IMR-90 (cell line): ENCODE data around the gene CARD14. TPM values are rescaled to one million over a fixed set of nuclear protein-coding genes. Genes with fewer than 3 reads are reported as not detected.

Experiments used
- ATAC-seq: fragments of 200-7000 bp; cut with Tn5 transposase; 2 replicates; pipeline ENCODE4 v1.9.1; 2020; ENCODE audit warnings: low read depth, mild to moderate bottlenecking, moderate library complexity
- BruUV-seq: library from RNA; stranded (reverse); fragments of 400-500 nt; replicated peaks from 2 replicates; lab custom pipeline; 2021; lab: Mats Ljungman, UMichigan
- CTCF ChIA-PET: fragments of 300-600 bp; formaldehyde crosslinking; extraction: SDS; loops from one replicate; lab custom pipeline; 2021; ENCODE audit warnings: antibody characterized with exemption; lab: Yijun Ruan, JAX
- POLR2A ChIA-PET: fragments of 300-600 bp; sonication (Branson Sonifier 250); formaldehyde crosslinking; loops from one replicate; lab custom pipeline; 2022; ENCODE audit warnings: antibody characterized with exemption; ENCODE audit not compliant: unreplicated experiment; lab: Charles Lee
- DNase-seq: peaks from one replicate; pipeline ENCODE4 v3.0.0; 2013
- H2AFZ ChIP-seq: replicated peaks from 2 replicates; pipeline ENCODE3; 2013; ENCODE audit warnings: low read length, mild to moderate bottlenecking; ENCODE audit not compliant: poor library complexity
- H2AK5ac ChIP-seq: 2 replicates; pipeline ENCODE4 v1.6.1; 2013; ENCODE audit warnings: low read depth, low read length, inconsistent platforms
- H2AK9ac ChIP-seq: replicated peaks from 2 replicates; pipeline ENCODE3; 2013; ENCODE audit warnings: mild to moderate bottlenecking, low read depth, low read length, moderate library complexity; ENCODE audit not compliant: poor library complexity
- H2BK120ac ChIP-seq: 2 replicates; pipeline ENCODE4 v1.6.1; 2013; ENCODE audit warnings: low read depth, low read length, inconsistent platforms
- H2BK15ac ChIP-seq: 3 replicates; pipeline ENCODE4 v1.6.1; 2013; ENCODE audit warnings: low read depth, low read length, inconsistent platforms
- H2BK20ac ChIP-seq: 2 replicates; pipeline ENCODE4 v1.6.1; 2013; ENCODE audit warnings: low read depth, mild to moderate bottlenecking, inconsistent platforms, low read length, moderate library complexity
- H2BK5ac ChIP-seq: 2 replicates; pipeline ENCODE4 v1.6.1; 2013; ENCODE audit warnings: mild to moderate bottlenecking, low read depth, low read length, inconsistent platforms; ENCODE audit not compliant: poor library complexity, severe bottlenecking
- H3K14ac ChIP-seq: replicated peaks from 2 replicates; pipeline ENCODE4 v1.6.1; 2013; ENCODE audit warnings: low read depth, low read length, inconsistent platforms
- H3K18ac ChIP-seq: 2 replicates; pipeline ENCODE4 v1.6.1; 2013; ENCODE audit warnings: low read depth, low read length, control low read depth
- H3K23ac ChIP-seq: 2 replicates; pipeline ENCODE4 v1.6.1; 2013; ENCODE audit warnings: low read depth, low read length, inconsistent platforms
- H3K27ac ChIP-seq: 2 replicates; pipeline ENCODE4 v1.5.1; 2013; ENCODE audit warnings: mild to moderate bottlenecking, control low read depth, low read length; ENCODE audit not compliant: insufficient read depth
- H3K27me3 ChIP-seq: 2 replicates; pipeline ENCODE4 v1.6.1; 2013; ENCODE audit warnings: low read length; ENCODE audit not compliant: control insufficient read depth, insufficient read depth
- H3K36me3 ChIP-seq: 2 replicates; pipeline ENCODE4 v1.6.1; 2013; ENCODE audit warnings: low read length, mixed read lengths; ENCODE audit not compliant: control insufficient read depth, insufficient read depth
- H3K4ac ChIP-seq: 2 replicates; pipeline ENCODE4 v1.6.1; 2013; ENCODE audit warnings: low read depth, low read length, inconsistent platforms
- H3K4me1 ChIP-seq: 2 replicates; pipeline ENCODE4 v1.6.1; 2013; ENCODE audit warnings: low read length, mixed read lengths; ENCODE audit not compliant: control insufficient read depth, insufficient read depth
- H3K4me2 ChIP-seq: 2 replicates; pipeline ENCODE4 v1.6.1; 2013; ENCODE audit warnings: low read depth, mild to moderate bottlenecking, control low read depth, low read length, moderate library complexity
- H3K4me3 ChIP-seq: 2 replicates; pipeline ENCODE4 v1.5.1; 2013; ENCODE audit warnings: low read depth, mild to moderate bottlenecking, control low read depth, low read length, moderate library complexity; ENCODE audit not compliant: insufficient read depth
- H3K56ac ChIP-seq: 2 replicates; pipeline ENCODE4 v1.6.1; 2013; ENCODE audit warnings: low read length, inconsistent platforms; ENCODE audit not compliant: insufficient read depth; ENCODE audit errors: extremely low read depth
- H3K79me1 ChIP-seq, 2 experiments: 2 replicates each; pipeline ENCODE4 v1.6.1; 2013; ENCODE audit warnings: low read length in 2 of 2, inconsistent platforms in 1 of 2, low read depth in 1 of 2
- H3K9ac ChIP-seq: 2 replicates; pipeline ENCODE4 v1.6.1; 2013; ENCODE audit warnings: low read depth, low read length, control low read depth
- H3K9me1 ChIP-seq: 2 replicates; pipeline ENCODE4 v1.6.1; 2013; ENCODE audit warnings: low read length, inconsistent platforms; ENCODE audit not compliant: insufficient read depth
- H3K9me3 ChIP-seq: 2 replicates; pipeline ENCODE4 v1.6.1; 2013; ENCODE audit warnings: low read length; ENCODE audit not compliant: control insufficient read depth, insufficient read depth
- H4K20me1 ChIP-seq: 2 replicates; pipeline ENCODE4 v1.6.1; 2013; ENCODE audit warnings: low read length, inconsistent platforms; ENCODE audit not compliant: insufficient read depth
- H4K5ac ChIP-seq: 2 replicates; pipeline ENCODE4 v1.6.1; 2013; ENCODE audit warnings: mild to moderate bottlenecking, low read depth, low read length, control low read depth
- H4K8ac ChIP-seq, 2 experiments: 2 replicates each; pipeline ENCODE4 v1.6.1; 2013; ENCODE audit warnings: low read depth in 2 of 2, low read length in 2 of 2, control low read depth in 1 of 2, inconsistent platforms in 1 of 2
- H4K91ac ChIP-seq: 2 replicates; pipeline ENCODE4 v1.6.1; 2013; ENCODE audit warnings: low read depth, low read length, inconsistent platforms; ENCODE audit not compliant: insufficient read depth
- BHLHE40 ChIP-seq: fragments of 150-350 bp; IDR thresholded peaks from 2 replicates; pipeline ENCODE4 v1.6.1; 2016; ENCODE audit warnings: mild to moderate bottlenecking, low read depth, low read length
- CHD1 ChIP-seq: IDR thresholded peaks from 2 replicates; pipeline ENCODE4 v1.6.1; 2012; ENCODE audit warnings: low read depth, low read length, improper control_type of control experiment
- FOS ChIP-seq: fragments of 150-350 bp; IDR thresholded peaks from 2 replicates; pipeline ENCODE4 v1.6.1; 2016; ENCODE audit warnings: low read depth, low read length
- MAFK ChIP-seq: IDR thresholded peaks from 2 replicates; pipeline ENCODE4 v1.6.1; 2012; ENCODE audit warnings: low read depth, low read length, improper control_type of control experiment
- MAZ ChIP-seq: IDR thresholded peaks from 2 replicates; pipeline ENCODE4 v1.6.1; 2012; ENCODE audit warnings: low read depth, mild to moderate bottlenecking, low read length, improper control_type of control experiment, moderate library complexity, borderline replicate concordance
- MXI1 ChIP-seq: IDR thresholded peaks from 2 replicates; pipeline ENCODE4 v1.6.1; 2012; ENCODE audit warnings: low read depth, mild to moderate bottlenecking, low read length, moderate library complexity, borderline replicate concordance
- NFE2L2 ChIP-seq: fragments of 150-350 bp; IDR thresholded peaks from 2 replicates; pipeline ENCODE4 v1.6.1; 2016; ENCODE audit warnings: low read depth, mild to moderate bottlenecking, low read length
- POLR2A ChIP-seq: IDR thresholded peaks from 2 replicates; pipeline ENCODE4 v1.6.1; 2012; ENCODE audit warnings: mild to moderate bottlenecking, low read depth, low read length
- RAD21 ChIP-seq: IDR thresholded peaks from 2 replicates; pipeline ENCODE4 v1.6.1; 2012; ENCODE audit warnings: low read length, improper control_type of control experiment
- RFX5 ChIP-seq: IDR thresholded peaks from 2 replicates; pipeline ENCODE4 v1.8.0; 2012; ENCODE audit warnings: low read depth, mild to moderate bottlenecking, low read length, moderate library complexity
- SMC3 ChIP-seq: fragments of 150-350 bp; IDR thresholded peaks from 2 replicates; pipeline ENCODE4 v1.6.1; 2016; ENCODE audit warnings: low read depth, mild to moderate bottlenecking, antibody characterized with exemption, low read length, moderate library complexity
- WGBS, 2 experiments: methylation state at CpG; one replicate each; pipeline versions ENCODE4 v1.1.5 to v1.1.7; 2013; ENCODE audit warnings: missing lambda C conversion rate in 2 of 2; ENCODE audit not compliant: insufficient read length in 1 of 2; ENCODE audit errors: extremely low coverage in 2 of 2; 5-methylcytosine and 5-hydroxymethylcytosine counted together
- dilution Hi-C: fragments of 300-500 bp; cut with HindIII; formaldehyde crosslinking; loops from one replicate; pipeline ENCODE4 v1.14.3; 2018; ENCODE audit warnings: low sequenced_read_pairs; ENCODE audit not compliant: unreplicated experiment
- in situ Hi-C: fragments of 300-500 bp; cut with MboI; formaldehyde crosslinking; loops from 3 replicates; pipeline ENCODE4 v1.14.3; 2019; ENCODE audit warnings: low sequenced_read_pairs, inconsistent platforms, mixed read lengths
- intact Hi-C: fragments of 100-400 bp; cut with micrococcal nuclease; formaldehyde crosslinking; loops from 2 replicates; pipeline ENCODE4 v1.10.0; 2022
- polyA plus RNA-seq, 3 experiments: library from polyadenylated mRNA; depleted of rRNA; stranded (reverse); fragments of >200 nt; gene quantifications; 2 replicates each; pipeline ENCODE4 v1.2.3, GENCODE V29; 2012; ENCODE audit warnings: low replicate concordance in 1 of 3
- total RNA-seq: library from RNA; depleted of rRNA; stranded (reverse); fragments of >200 nt; gene quantifications from 2 replicates; pipeline ENCODE4 v1.2.3, GENCODE V29; 2012
- TF ChIP-seq, protein P1 (sequence below): fragments of 150-350 bp; IDR thresholded peaks from 2 replicates; pipeline ENCODE4 v1.6.1; 2016; ENCODE audit warnings: low read depth, mild to moderate bottlenecking, low read length, moderate library complexity, borderline replicate concordance
- TF ChIP-seq, protein P2 (sequence below): fragments of 150-350 bp; IDR thresholded peaks from 2 replicates; pipeline ENCODE4 v1.6.1; 2017; ENCODE audit warnings: mild to moderate bottlenecking, antibody characterized with exemption, low read length, low read depth
- TF ChIP-seq, protein P3 (sequence below): conservative IDR thresholded peaks from 2 replicates; pipeline ENCODE4 v1.5.1; 2012; ENCODE audit warnings: mild to moderate bottlenecking, low read depth, low read length, improper control_type of control experiment

CARD14 gene
- total and polyA plus RNA-seq, 2 of the 4 experiments (the other 2 are of a cell fraction) = not detected

DNA sequence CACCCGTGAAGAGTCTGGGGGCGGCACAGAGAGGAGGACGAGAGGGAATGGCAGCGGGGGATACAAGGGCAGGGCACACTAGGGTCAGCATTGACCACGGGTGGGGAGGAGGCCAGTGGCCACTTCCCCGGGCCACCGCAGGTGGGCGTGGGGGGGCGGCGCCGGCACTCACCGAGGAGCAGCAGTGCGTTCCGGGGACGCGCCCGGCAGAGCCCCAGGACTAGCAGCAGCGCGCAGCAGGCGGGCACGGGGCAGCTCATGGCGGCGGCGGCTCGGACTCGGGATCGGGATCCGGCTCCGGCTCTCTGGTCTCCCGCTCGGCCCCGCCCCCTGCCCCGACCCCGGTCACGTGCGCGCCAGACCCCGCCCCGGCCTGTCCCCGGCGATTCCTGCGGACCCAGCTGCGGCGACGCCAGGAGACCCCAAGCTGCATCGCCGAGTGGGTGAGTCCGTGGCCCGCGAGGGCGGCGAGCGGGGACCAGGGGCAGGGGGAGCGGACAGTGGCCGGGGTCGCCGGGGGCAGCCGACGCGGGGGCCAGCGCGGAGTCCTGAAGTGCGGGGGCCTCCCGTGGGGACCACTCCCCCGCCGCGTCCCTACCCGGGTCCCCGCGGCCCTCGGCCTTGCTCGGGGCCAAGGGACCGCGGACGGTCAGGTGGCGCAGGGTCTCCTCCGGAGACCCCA is 50.4 kb downstream of the CARD14 start, which contains the start of the genes SGSH and SLC26A11:
TSS of gene SGSH (minus strand) at position 280 of the 682 bp plus-strand sequence. CDS start at position 260, 20 bp downstream.
TSS of gene SLC26A11 (plus strand) at position 374 of the 682 bp plus-strand sequence. CDS start 1,134 bp downstream, outside the sequence.
- in situ Hi-C loops (no loop called here), dilution Hi-C loops (no loop called here), intact Hi-C loops (loop anchor here (5.0 kb wide), 1 partner anchor 42 kb away; the partner anchor contains the start of gene RNF213)
- H3K4me2 ChIP-seq = peak within 1 kb of the TSS; percentile 83
- WGBS, 2 experiments = 1% methylated on average over 41 of the region's 77 CpGs; no CpG with 5 or more reads in 1 of the 2 experiments
- H4K91ac ChIP-seq = peak within 1 kb of the TSS; percentile 50; the same call in 1 of the 2 replicates
- peak; percentile 92 for ATAC-seq
- peak within 1 kb of the TSS; percentile 44; the same call in 1 of the 2 replicates for H2BK120ac ChIP-seq
- peak within 1 kb of the TSS; percentile 67 for H3K4me3 ChIP-seq
- H3K23ac ChIP-seq = peak within 1 kb of the TSS; percentile 39
- H2AFZ ChIP-seq = peak within 1 kb of the TSS; percentile 95
- H3K4ac ChIP-seq = peak within 1 kb of the TSS; percentile 70
- H3K56ac ChIP-seq = peak within 1 kb of the TSS; percentile 34
- H3K9ac ChIP-seq = peak within 1 kb of the TSS; percentile 78
- H3K9me1 ChIP-seq = peaks cover 30% of the 10 kb centered on the region
- H2AK5ac ChIP-seq = peak within 1 kb of the TSS; percentile 76
- 0 out of 2 replicates have a peak within 1 kb of the TSS, but pooled peaks have one; percentile 28 for H2BK20ac ChIP-seq
- peaks cover 6% of the 10 kb centered on the region; the same call in 1 of the 2 replicates for H3K4me1 ChIP-seq
- no peaks in the 10 kb centered on the region for H3K27me3 ChIP-seq
- H3K36me3 ChIP-seq = peaks cover 30% of the 10 kb centered on the region
- peak within 1 kb of the TSS; percentile 71 for H3K14ac ChIP-seq
- ChIA-PET POLR2A (interaction anchor here (0.6 kb wide), 1 partner anchor 72 kb away, joined by 7 read pairs; no protein-coding TSS in a partner anchor), CTCF (no interaction called here)
- H2AK9ac ChIP-seq = peak within 1 kb of the TSS; percentile 97
- peak within 1 kb of the TSS; percentile 52 for H2BK5ac ChIP-seq
- H4K8ac ChIP-seq = peak within 1 kb of the TSS; percentile 32 to 37; a peak in 1 of 4 replicates
- peaks cover 30% of the 10 kb centered on the region for H4K20me1 ChIP-seq
- H3K9me3 ChIP-seq = no peaks in the 10 kb centered on the region
- peak; percentile 45 for DNase-seq
- peaks cover 22 to 65% of the 10 kb centered on the region in 2 experiments for H3K79me1 ChIP-seq
- no peak within 1 kb of the TSS; the same call in 2 of the 3 replicates for H2BK15ac ChIP-seq
- peak within 1 kb of the TSS; percentile 12 for H3K18ac ChIP-seq
- peak within 1 kb of the TSS; percentile 67 for H3K27ac ChIP-seq
- H4K5ac ChIP-seq = peak within 1 kb of the TSS; percentile 16
- BruUV-seq = no TSS peak
- TF ChIP-seq FOS = no peak
- no peak for TF ChIP-seq POLR2A
- TF ChIP-seq MAZ = no peak
- no peak for TF ChIP-seq CHD1
- TF ChIP-seq, protein P1, sequence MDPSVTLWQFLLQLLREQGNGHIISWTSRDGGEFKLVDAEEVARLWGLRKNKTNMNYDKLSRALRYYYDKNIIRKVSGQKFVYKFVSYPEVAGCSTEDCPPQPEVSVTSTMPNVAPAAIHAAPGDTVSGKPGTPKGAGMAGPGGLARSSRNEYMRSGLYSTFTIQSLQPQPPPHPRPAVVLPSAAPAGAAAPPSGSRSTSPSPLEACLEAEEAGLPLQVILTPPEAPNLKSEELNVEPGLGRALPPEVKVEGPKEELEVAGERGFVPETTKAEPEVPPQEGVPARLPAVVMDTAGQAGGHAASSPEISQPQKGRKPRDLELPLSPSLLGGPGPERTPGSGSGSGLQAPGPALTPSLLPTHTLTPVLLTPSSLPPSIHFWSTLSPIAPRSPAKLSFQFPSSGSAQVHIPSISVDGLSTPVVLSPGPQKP = no peak
- TF ChIP-seq, protein P2, sequence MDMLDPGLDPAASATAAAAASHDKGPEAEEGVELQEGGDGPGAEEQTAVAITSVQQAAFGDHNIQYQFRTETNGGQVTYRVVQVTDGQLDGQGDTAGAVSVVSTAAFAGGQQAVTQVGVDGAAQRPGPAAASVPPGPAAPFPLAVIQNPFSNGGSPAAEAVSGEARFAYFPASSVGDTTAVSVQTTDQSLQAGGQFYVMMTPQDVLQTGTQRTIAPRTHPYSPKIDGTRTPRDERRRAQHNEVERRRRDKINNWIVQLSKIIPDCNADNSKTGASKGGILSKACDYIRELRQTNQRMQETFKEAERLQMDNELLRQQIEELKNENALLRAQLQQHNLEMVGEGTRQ = peak; percentile 83
- TF ChIP-seq NFE2L2 = no peak
- no peak for TF ChIP-seq SMC3
- no peak for TF ChIP-seq MAFK
- TF ChIP-seq, protein P3, sequence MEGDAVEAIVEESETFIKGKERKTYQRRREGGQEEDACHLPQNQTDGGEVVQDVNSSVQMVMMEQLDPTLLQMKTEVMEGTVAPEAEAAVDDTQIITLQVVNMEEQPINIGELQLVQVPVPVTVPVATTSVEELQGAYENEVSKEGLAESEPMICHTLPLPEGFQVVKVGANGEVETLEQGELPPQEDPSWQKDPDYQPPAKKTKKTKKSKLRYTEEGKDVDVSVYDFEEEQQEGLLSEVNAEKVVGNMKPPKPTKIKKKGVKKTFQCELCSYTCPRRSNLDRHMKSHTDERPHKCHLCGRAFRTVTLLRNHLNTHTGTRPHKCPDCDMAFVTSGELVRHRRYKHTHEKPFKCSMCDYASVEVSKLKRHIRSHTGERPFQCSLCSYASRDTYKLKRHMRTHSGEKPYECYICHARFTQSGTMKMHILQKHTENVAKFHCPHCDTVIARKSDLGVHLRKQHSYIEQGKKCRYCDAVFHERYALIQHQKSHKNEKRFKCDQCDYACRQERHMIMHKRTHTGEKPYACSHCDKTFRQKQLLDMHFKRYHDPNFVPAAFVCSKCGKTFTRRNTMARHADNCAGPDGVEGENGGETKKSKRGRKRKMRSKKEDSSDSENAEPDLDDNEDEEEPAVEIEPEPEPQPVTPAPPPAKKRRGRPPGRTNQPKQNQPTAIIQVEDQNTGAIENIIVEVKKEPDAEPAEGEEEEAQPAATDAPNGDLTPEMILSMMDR = no peak
- peak; percentile 46; the same call in 1 of the 2 replicates for TF ChIP-seq MXI1
- TF ChIP-seq RAD21 = no peak
- TF ChIP-seq BHLHE40 = peak; percentile 36; the same call in 1 of the 2 replicates
- no peak for TF ChIP-seq RFX5
